Upper lobe of right lung (tissue), 1 donor: ENCODE results near the gene TMEM89. TPM values are rescaled to one million over a fixed set of nuclear protein-coding genes. Genes with fewer than 3 reads are reported as not detected.

Experiments used
- ATAC-seq: fragments of 200-7000 bp; cut with Tn5 transposase; one replicate; pipeline ENCODE4 v1.9.1; 2020; ENCODE audit warnings: mild to moderate bottlenecking, moderate library complexity
- DNase-seq: peaks from one replicate; pipeline ENCODE4 v3.0.0-alpha.2; 2020
- H3K27ac ChIP-seq: fragments of 200-600 bp; one replicate; pipeline ENCODE4 v1.8.0; 2022
- H3K27me3 ChIP-seq: fragments of 200-600 bp; one replicate; pipeline ENCODE4 v1.8.0; 2022; ENCODE audit warnings: mild to moderate bottlenecking
- H3K36me3 ChIP-seq: fragments of 200-600 bp; one replicate; pipeline ENCODE4 v1.8.0; 2022
- H3K4me1 ChIP-seq: fragments of 200-600 bp; one replicate; pipeline ENCODE4 v1.8.0; 2022
- H3K4me3 ChIP-seq: fragments of 200-600 bp; one replicate; pipeline ENCODE4 v1.8.0; 2022; ENCODE audit warnings: mild to moderate bottlenecking
- H3K9me3 ChIP-seq: fragments of 200-600 bp; one replicate; pipeline ENCODE4 v1.8.0; 2022
- intact Hi-C: fragments of 100-400 bp; cut with DNase I; formaldehyde crosslinking; loops from one replicate; pipeline ENCODE4 v1.11.0; 2022
- total RNA-seq: library from RNA; stranded (reverse); fragmentation: NEBNext Ultra II Directional; extraction: Animal tissue kit (Norgen Biotek cat#: 25700); gene quantifications from one replicate; pipeline ENCODE4 v1.2.1, GENCODE V29; 2021
- TF ChIP-seq, protein P1 (sequence below): fragments of 200-600 bp; IDR thresholded peaks from one replicate; pipeline ENCODE4 v1.8.0; 2022; ENCODE audit warnings: antibody characterized with exemption
- donor health status: DM: no; HTN: yes; CAD: no; lungs with severe emphysema.

Gene TMEM89
- total RNA-seq, 1 donor from 2014 or later: not detected

DNA sequence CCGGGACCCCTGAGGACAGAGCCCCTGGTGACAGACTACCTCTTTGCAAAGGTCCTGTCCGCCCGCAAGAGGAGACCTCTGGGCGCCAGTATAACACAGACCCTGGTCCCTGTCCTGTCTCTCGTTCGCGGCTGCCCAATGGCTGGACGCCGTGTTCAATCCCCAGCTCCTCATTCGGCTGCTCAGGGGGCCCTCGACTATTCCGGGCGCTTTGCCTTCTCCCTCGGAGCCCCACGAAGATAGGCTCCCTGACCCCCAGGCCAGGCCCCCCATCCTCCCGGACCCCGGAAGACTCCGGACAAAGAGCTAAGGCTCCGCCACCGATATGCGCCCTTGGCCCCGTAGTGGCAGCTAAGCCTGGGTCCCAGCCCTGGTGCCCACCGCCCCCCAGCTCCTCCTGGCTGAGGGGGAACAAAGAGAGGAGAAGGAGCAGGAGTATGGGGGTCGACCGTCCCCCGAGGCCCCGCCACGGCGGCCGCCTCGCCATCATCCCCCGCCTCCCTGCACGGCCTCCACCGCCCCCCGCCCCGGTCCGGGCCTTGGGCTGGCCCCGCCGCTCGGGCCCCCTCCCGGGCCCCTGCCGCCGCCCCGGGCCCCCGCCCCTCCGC is 40.7 kb upstream of the TMEM89 start:
- Histone ChIP-seq H3K4me3 (no peak overlapping the region), H3K27me3 (peaks cover 31% of the 10 kb centered on the region), H3K27ac (no peak overlapping the region), H3K4me1 (peaks cover 19% of the 10 kb centered on the region), H3K36me3 (no peaks in the 10 kb centered on the region), H3K9me3 (no peaks in the 10 kb centered on the region)
- no peak for DNase-seq
- no peak for ATAC-seq
- TF ChIP-seq, protein P1, sequence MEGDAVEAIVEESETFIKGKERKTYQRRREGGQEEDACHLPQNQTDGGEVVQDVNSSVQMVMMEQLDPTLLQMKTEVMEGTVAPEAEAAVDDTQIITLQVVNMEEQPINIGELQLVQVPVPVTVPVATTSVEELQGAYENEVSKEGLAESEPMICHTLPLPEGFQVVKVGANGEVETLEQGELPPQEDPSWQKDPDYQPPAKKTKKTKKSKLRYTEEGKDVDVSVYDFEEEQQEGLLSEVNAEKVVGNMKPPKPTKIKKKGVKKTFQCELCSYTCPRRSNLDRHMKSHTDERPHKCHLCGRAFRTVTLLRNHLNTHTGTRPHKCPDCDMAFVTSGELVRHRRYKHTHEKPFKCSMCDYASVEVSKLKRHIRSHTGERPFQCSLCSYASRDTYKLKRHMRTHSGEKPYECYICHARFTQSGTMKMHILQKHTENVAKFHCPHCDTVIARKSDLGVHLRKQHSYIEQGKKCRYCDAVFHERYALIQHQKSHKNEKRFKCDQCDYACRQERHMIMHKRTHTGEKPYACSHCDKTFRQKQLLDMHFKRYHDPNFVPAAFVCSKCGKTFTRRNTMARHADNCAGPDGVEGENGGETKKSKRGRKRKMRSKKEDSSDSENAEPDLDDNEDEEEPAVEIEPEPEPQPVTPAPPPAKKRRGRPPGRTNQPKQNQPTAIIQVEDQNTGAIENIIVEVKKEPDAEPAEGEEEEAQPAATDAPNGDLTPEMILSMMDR: no peak
- intact Hi-C loops: no loop called here

DNA sequence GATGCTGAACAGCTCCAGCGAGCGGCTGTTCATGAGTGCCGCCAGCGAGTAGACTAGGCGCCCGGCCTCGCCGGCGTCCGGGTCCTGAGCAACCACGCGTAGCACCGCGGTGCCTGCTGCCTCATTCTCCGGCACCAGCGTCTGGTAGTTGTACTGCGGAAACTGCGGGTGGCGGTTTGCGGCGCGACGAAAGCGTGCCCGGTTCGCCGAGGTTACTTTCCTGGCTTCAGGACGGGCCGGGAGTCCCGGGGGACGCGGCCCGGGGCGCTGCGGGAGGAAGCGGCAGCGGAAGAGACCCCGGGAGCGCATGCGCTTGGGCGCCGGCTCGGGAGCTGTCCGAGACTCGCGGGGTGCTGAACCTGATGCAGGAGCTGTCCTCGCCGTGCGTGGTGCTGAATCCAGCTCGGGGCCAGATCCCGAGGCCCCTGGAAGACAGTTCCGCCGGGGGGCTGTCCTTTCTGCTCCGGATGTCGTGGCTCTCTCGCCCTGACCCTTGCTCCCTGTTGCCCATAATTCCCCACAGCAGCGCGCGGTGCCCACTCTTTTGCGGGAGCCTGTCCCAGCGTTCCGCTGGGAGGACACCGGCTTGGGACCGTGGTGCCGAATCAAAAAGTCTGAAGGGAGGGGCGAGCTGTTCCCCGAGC is 40.1 kb upstream of the TMEM89 start:
- DNase-seq (peak; percentile 83), ATAC-seq (peak; percentile 61)
- Histone ChIP-seq H3K27ac (no peak overlapping the region), H3K4me3 (peak overlapping the region; percentile 35), H3K4me1 (peaks cover 23% of the 10 kb centered on the region), H3K27me3 (peaks cover 31% of the 10 kb centered on the region), H3K9me3 (no peaks in the 10 kb centered on the region), H3K36me3 (no peaks in the 10 kb centered on the region)
- TF ChIP-seq, protein P1: no peak
- intact Hi-C loops: no loop called here

DNA sequence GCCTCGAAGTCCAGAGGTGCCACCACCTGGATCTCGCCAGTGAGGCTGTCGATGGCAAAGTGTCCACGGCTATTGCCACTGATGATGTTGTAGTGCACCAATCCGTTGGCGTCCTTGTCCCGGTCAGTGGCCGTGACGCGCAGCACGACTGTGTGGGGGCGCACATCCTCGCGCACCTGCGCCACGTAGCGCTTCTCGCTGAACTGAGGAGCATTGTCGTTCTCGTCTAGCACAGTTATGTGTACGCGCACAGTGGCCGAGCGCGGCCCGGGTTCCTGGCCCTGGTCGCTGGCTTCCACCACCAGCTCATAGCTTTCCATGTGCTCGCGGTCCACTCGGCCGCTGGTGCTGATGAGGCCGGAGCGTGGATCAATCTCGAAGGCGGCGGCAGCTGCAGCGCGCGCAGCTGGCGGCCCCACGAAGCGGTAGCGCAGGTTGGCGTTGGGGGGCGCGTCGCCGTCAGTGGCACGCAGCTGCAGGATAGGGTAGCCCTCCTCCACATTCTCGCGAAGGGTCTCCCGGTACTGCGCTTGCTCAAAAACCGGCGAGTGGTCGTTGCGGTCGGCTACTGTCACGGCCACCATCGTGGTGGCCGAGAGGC is 39.3 kb upstream of the TMEM89 start:
- Histone ChIP-seq H3K27me3 (peaks cover 31% of the 10 kb centered on the region), H3K4me3 (no peak overlapping the region), H3K9me3 (no peaks in the 10 kb centered on the region), H3K27ac (no peak overlapping the region), H3K36me3 (no peaks in the 10 kb centered on the region), H3K4me1 (peaks cover 26% of the 10 kb centered on the region)
- ATAC-seq (no peak), DNase-seq (no peak)
- intact Hi-C loops: no loop called here
- TF ChIP-seq, protein P1: no peak

- peak overlapping the region; percentile 61 for H3K27ac ChIP-seq
- H3K27me3 ChIP-seq: peaks cover 11% of the 10 kb centered on the region
- ATAC-seq (no peak), DNase-seq (no peak)
- H3K4me3 ChIP-seq: peak overlapping the region; percentile 64
- intact Hi-C loops: no loop called here
- no peaks in the 10 kb centered on the region for H3K36me3 ChIP-seq
- H3K9me3 ChIP-seq: no peaks in the 10 kb centered on the region
- peaks cover 13% of the 10 kb centered on the region for H3K4me1 ChIP-seq
- TF ChIP-seq, protein P1: no peak
Measured at GRCh38 chr3:48656841-48657281, 35.3 kb upstream of the TMEM89 start.

- Histone ChIP-seq H3K4me3 (peak overlapping the region; percentile 64), H3K27me3 (peaks cover 9% of the 10 kb centered on the region), H3K27ac (peak overlapping the region; percentile 61), H3K36me3 (no peaks in the 10 kb centered on the region), H3K9me3 (no peaks in the 10 kb centered on the region), H3K4me1 (peaks cover 8% of the 10 kb centered on the region)
- TF ChIP-seq, protein P1: peak; percentile 66
- DNase-seq: peak; percentile 94
- intact Hi-C loops: no loop called here
- ATAC-seq: peak; percentile 94
Measured at GRCh38 chr3:48656061-48656840, 34.7 kb upstream of the TMEM89 start.
